ENCODE data around the gene GTF2F1. TPM values are rescaled to one million over a fixed set of nuclear protein-coding genes. Genes with fewer than 3 reads are reported as not detected.

GTF2F1 gene
- total RNA-seq, 2 experiments from 2014 or later, result 72.2 to 72.7 TPM

GRCh38 chr19:6424195-6424938 is 31.4 kb upstream of the GTF2F1 start, which contains the start of gene KHSRP:
Gene KHSRP (minus strand): TSS chr19:6424811. CDS start chr19:6424701, 110 bp downstream.
- no peaks in the 10 kb centered on the region for H3K27me3 Mint-ChIP-seq
- H3K4me1 Mint-ChIP-seq, result peaks cover 23% of the 10 kb centered on the region
- H3K36me3 Mint-ChIP-seq, result peaks cover 31% of the 10 kb centered on the region
- H3K4me3 Mint-ChIP-seq, result peak within 1 kb of the TSS; percentile 93
- peak within 1 kb of the TSS; percentile 95 for H3K27ac Mint-ChIP-seq
- peak; percentile 54 for DNase-seq
- H3K9me3 Mint-ChIP-seq, result peaks cover 3% of the 10 kb centered on the region

DNA sequence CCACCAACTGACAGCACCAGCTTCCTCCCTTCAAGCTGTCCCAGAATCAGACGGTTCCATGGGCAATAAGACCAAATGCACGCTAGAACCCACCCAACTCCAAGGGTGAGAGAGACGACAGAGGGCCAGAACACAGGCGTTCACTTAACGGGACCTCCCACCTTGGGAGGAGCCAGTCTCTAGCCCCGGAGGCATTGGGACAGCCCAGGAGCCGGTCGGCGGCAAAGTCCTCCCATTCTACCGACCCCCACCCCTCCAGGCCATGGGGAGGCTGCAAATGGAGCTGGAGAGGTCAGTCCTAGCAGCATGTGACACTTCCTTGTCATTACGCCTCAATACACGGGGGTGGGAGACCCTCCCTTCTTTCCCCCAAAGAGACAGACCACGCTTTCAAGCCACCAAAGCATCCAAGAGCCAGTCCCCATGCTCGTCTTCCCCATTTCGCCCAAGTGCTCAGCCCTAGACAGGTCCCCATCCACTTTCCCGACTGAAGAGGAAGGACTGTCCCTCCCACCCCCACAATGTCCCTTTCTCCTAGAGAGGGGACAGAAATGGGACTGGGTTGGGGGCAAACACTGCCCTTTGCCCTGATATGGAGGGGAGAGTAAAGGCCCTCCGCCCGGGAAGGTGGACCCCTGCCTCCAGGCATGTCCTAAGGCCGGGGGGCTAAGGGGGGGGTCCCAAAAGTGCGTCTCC is 30.7 kb upstream of the GTF2F1 start:
- peak overlapping the region; percentile 93 for H3K4me3 Mint-ChIP-seq
- H3K27ac Mint-ChIP-seq, result peak overlapping the region; percentile 81
- peaks cover 23% of the 10 kb centered on the region for H3K4me1 Mint-ChIP-seq
- peaks cover 36% of the 10 kb centered on the region for H3K36me3 Mint-ChIP-seq
- peaks cover 3% of the 10 kb centered on the region for H3K9me3 Mint-ChIP-seq
- H3K27me3 Mint-ChIP-seq, result no peaks in the 10 kb centered on the region
- peak; percentile 60 for DNase-seq

- Mint-ChIP-seq H3K9me3 (peaks cover 3% of the 10 kb centered on the region), H3K4me3 (no peak overlapping the region), H3K36me3 (peaks cover 36% of the 10 kb centered on the region), H3K4me1 (peaks cover 23% of the 10 kb centered on the region), H3K27ac (no peak overlapping the region), H3K27me3 (no peaks in the 10 kb centered on the region)
- DNase-seq, result no peak
Measured at GRCh38 chr19:6421075-6422014, 28.4 kb upstream of the GTF2F1 start.

DNA sequence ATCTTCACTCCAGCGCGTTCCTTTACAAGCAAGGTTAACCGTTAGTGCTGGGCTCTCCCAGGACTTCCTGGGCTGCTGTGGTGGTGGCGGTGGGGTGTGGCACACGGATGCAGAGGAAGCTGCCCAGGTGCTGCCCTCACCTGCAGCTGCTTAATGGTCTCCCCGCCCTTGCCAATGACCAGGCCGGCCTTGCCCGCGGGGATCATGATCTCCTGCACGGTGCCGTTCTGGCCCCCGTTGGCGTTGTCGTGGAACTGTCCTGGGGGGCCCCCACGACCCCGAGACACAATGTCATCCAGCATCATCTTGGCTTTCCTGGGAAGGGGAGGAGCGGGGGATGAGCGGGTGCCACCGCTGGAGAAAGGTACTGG is 25.6 kb upstream of the GTF2F1 start:
- Mint-ChIP-seq H3K4me3 (no peak overlapping the region), H3K4me1 (peaks cover 18% of the 10 kb centered on the region), H3K27me3 (no peaks in the 10 kb centered on the region), H3K27ac (no peak overlapping the region), H3K36me3 (peaks cover 32% of the 10 kb centered on the region), H3K9me3 (no peaks in the 10 kb centered on the region)
- no peak for DNase-seq

GRCh38 chr19:6417713-6418561 is 25.0 kb upstream of the GTF2F1 start:
- Mint-ChIP-seq H3K27me3 (no peaks in the 10 kb centered on the region), H3K9me3 (no peaks in the 10 kb centered on the region), H3K4me1 (peaks cover 13% of the 10 kb centered on the region), H3K36me3 (peaks cover 26% of the 10 kb centered on the region), H3K27ac (no peak overlapping the region), H3K4me3 (no peak overlapping the region)
- no peak for DNase-seq

GRCh38 chr19:6416658-6417405 is 23.9 kb upstream of the GTF2F1 start:
- no peak overlapping the region for H3K4me3 Mint-ChIP-seq
- H3K36me3 Mint-ChIP-seq, result peaks cover 17% of the 10 kb centered on the region
- H3K27me3 Mint-ChIP-seq, result no peaks in the 10 kb centered on the region
- H3K9me3 Mint-ChIP-seq, result no peaks in the 10 kb centered on the region
- no peak overlapping the region for H3K27ac Mint-ChIP-seq
- DNase-seq, result no peak
- H3K4me1 Mint-ChIP-seq, result peaks cover 2% of the 10 kb centered on the region

GRCh38 chr19:6415591-6416190 is 22.7 kb upstream of the GTF2F1 start:
- Mint-ChIP-seq H3K27ac (no peak overlapping the region), H3K4me3 (no peak overlapping the region), H3K36me3 (peaks cover 13% of the 10 kb centered on the region), H3K27me3 (no peaks in the 10 kb centered on the region), H3K9me3 (no peaks in the 10 kb centered on the region), H3K4me1 (peaks cover 1% of the 10 kb centered on the region)
- no peak for DNase-seq

GRCh38 chr19:6414793-6415590 is 22.0 kb upstream of the GTF2F1 start:
- Mint-ChIP-seq H3K4me1 (no peaks in the 10 kb centered on the region), H3K27ac (no peak overlapping the region), H3K27me3 (no peaks in the 10 kb centered on the region)

GRCh38 chr19:6413721-6414643 is 21.0 kb upstream of the GTF2F1 start:
- Mint-ChIP-seq H3K4me3 (no peak overlapping the region), H3K36me3 (peaks cover 6% of the 10 kb centered on the region), H3K9me3 (no peaks in the 10 kb centered on the region), H3K27ac (no peak overlapping the region), H3K4me1 (no peaks in the 10 kb centered on the region), H3K27me3 (no peaks in the 10 kb centered on the region)
- no peak for DNase-seq

More at GRCh38 chr19:6414793-6415590, 22.0 kb upstream of the GTF2F1 start:
- no peak for DNase-seq
- Mint-ChIP-seq H3K36me3 (peaks cover 9% of the 10 kb centered on the region), H3K4me3 (no peak overlapping the region), H3K9me3 (no peaks in the 10 kb centered on the region)

- no peaks in the 10 kb centered on the region for H3K27me3 Mint-ChIP-seq
- no peaks in the 10 kb centered on the region for H3K9me3 Mint-ChIP-seq
- no peak overlapping the region for H3K27ac Mint-ChIP-seq
- H3K4me1 Mint-ChIP-seq, result no peaks in the 10 kb centered on the region
- DNase-seq, result no peak
- no peak overlapping the region for H3K4me3 Mint-ChIP-seq
- H3K36me3 Mint-ChIP-seq, result peaks cover 5% of the 10 kb centered on the region
Measured at GRCh38 chr19:6413291-6413690, 20.3 kb upstream of the GTF2F1 start.

DNA sequence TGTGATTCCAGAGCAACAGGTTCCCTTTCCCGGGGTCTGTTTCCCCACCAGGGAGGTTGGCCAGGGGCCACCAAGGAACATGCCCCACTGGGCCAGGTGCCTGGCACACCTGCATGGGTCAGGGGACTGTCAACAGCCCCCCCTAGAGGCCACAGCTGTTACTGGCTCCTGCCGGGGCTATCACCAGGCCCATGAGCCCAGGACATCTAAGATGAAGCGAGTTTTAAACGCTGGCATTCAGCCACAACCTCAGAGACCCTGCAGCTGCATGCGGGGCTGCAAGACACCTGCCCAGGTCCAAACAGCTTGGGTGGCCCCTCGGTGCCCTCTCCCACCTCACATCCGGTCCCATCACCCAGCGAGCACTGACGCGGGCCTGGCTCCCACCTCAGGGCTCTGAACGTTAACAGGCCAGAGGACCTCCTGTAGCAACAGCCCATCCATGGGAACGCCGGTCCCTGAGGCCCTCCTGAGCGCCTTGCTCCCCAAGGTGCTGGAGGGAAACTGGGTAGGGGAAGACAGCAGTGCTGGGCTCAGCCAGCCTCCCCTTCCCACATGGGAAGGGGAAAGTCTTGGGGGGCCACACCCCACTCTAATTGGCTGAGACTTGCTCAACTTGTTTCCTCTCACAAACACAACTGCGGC is 19.6 kb upstream of the GTF2F1 start:
- no peak overlapping the region for H3K27ac Mint-ChIP-seq
- no peaks in the 10 kb centered on the region for H3K4me1 Mint-ChIP-seq

DNA sequence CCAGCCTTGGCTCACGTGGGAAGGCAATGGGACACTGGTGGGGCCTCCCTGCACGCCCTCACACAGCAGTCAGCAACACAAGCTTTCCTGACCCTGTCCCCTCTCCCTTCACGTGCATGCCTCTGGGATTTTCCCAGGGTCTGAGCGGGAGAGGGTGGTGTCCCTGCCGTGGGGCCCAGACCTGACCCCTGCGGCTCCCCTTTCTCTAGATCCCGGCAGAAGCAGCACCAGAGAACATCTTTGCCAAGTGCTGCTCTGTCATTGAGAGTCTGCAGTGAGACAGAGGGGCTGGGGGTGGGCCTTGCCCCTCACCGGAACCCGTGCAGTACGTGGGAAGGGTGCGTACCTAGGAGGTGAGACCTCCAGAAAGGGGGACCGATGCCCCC is 19.1 kb upstream of the GTF2F1 start:
- Mint-ChIP-seq H3K4me3 (no peak overlapping the region), H3K27me3 (no peaks in the 10 kb centered on the region), H3K36me3 (peaks cover 5% of the 10 kb centered on the region), H3K4me1 (no peaks in the 10 kb centered on the region), H3K27ac (no peak overlapping the region), H3K9me3 (no peaks in the 10 kb centered on the region)
- no peak for DNase-seq

More for the DNA sequence above, 19.6 kb upstream of the GTF2F1 start:
- H3K27me3 Mint-ChIP-seq, result no peaks in the 10 kb centered on the region
- peaks cover 5% of the 10 kb centered on the region for H3K36me3 Mint-ChIP-seq
- H3K9me3 Mint-ChIP-seq, result no peaks in the 10 kb centered on the region
- peak; percentile 47 for DNase-seq
- H3K4me3 Mint-ChIP-seq, result no peak overlapping the region
